GM23338 (cell line): Measurements from ENCODE around the gene THSD7A. TPM values are rescaled to one million over a fixed set of nuclear protein-coding genes. Genes with fewer than 3 reads are reported as not detected.
A peak's percentile ranks its signal among the peaks of the same experiment; 100 is the strongest.

Source experiments
- ATAC-seq: fragments of 200-7000 bp; cut with Tn5 transposase; 3 replicates; pipeline ENCODE4 v1.9.1; 2020
- DNase-seq: peaks from one replicate; pipeline ENCODE4 v3.0.0-alpha.2; 2015; ENCODE audit warnings: low spot score
- H2AFZ ChIP-seq: fragments of 200-600 bp; sonication (generic); 2 replicates; pipeline ENCODE4 v1.8.0; 2016; ENCODE audit warnings: antibody characterized with exemption, mild to moderate bottlenecking, moderate library complexity
- H3F3A ChIP-seq: fragments of 200-600 bp; sonication (generic); replicated peaks from 2 replicates; pipeline ENCODE4 v1.8.0; 2017; ENCODE audit warnings: antibody characterized with exemption, mixed run types, low read depth
- H3K27ac ChIP-seq: fragments of 200-600 bp; sonication (generic); 2 replicates; pipeline ENCODE4 v1.6.1; 2016; ENCODE audit warnings: low read depth
- H3K27me3 ChIP-seq: fragments of 200-600 bp; sonication (generic); 2 replicates; pipeline ENCODE4 v1.8.0; 2016; ENCODE audit warnings: mild to moderate bottlenecking, mixed run types, moderate library complexity; ENCODE audit not compliant: insufficient read depth
- H3K36me3 ChIP-seq: fragments of 200-600 bp; sonication (generic); 2 replicates; pipeline ENCODE4 v1.8.0; 2016; ENCODE audit warnings: mild to moderate bottlenecking; ENCODE audit not compliant: insufficient read depth
- H3K4me1 ChIP-seq: fragments of 200-600 bp; sonication (generic); 2 replicates; pipeline ENCODE4 v1.8.0; 2016; ENCODE audit warnings: mild to moderate bottlenecking, moderate library complexity; ENCODE audit not compliant: insufficient read depth
- H3K4me2 ChIP-seq: fragments of 200-600 bp; sonication (generic); 2 replicates; pipeline ENCODE4 v1.7.1; 2017; ENCODE audit warnings: mixed run types
- H3K4me3 ChIP-seq: fragments of 200-600 bp; sonication (generic); 2 replicates; pipeline ENCODE4 v1.6.1; 2016; ENCODE audit warnings: mixed run types
- H3K79me2 ChIP-seq: fragments of 200-600 bp; sonication (generic); replicated peaks from 2 replicates; pipeline ENCODE4 v1.8.0; 2017; ENCODE audit warnings: mild to moderate bottlenecking; ENCODE audit not compliant: insufficient read depth
- H3K9me2 ChIP-seq: fragments of 200-600 bp; sonication (generic); 2 replicates; pipeline ENCODE4 v1.8.0; 2017; ENCODE audit not compliant: insufficient read depth
- H4K20me1 ChIP-seq: fragments of 200-600 bp; sonication (generic); replicated peaks from 2 replicates; pipeline ENCODE4 v1.8.0; 2017; ENCODE audit warnings: mild to moderate bottlenecking; ENCODE audit not compliant: insufficient read depth
- H3K27ac Mint-ChIP-seq: 2 replicates; pipeline ENCODE4 v1.8.0; 2020; ENCODE audit warnings: inconsistent platforms, mild to moderate bottlenecking, moderate library complexity, mixed read lengths
- H3K27me3 Mint-ChIP-seq: 3 replicates; pipeline ENCODE4 v1.8.0; 2022; ENCODE audit warnings: low read depth, mild to moderate bottlenecking, moderate library complexity, mixed read lengths, inconsistent platforms; ENCODE audit not compliant: insufficient read depth, poor library complexity
- H3K36me3 Mint-ChIP-seq: 3 replicates; pipeline ENCODE4 v1.8.0; 2021; ENCODE audit warnings: low read depth, mild to moderate bottlenecking, inconsistent platforms, moderate library complexity, mixed read lengths
- H3K4me1 Mint-ChIP-seq: 3 replicates; pipeline ENCODE4 v1.8.0; 2020; ENCODE audit warnings: mild to moderate bottlenecking, inconsistent platforms, mixed read lengths
- H3K4me3 Mint-ChIP-seq: 3 replicates; pipeline ENCODE4 v1.8.0; 2021; ENCODE audit warnings: moderate library complexity, mild to moderate bottlenecking, inconsistent platforms, mixed read lengths
- H3K9me3 Mint-ChIP-seq: 3 replicates; pipeline ENCODE4 v1.8.0; 2020; ENCODE audit warnings: moderate library complexity, mild to moderate bottlenecking, inconsistent platforms, mixed read lengths
- CREB1 ChIP-seq: fragments of 250-450 bp; sonication (Bioruptor Pico); IDR thresholded peaks from 2 replicates; pipeline ENCODE4 v1.5.0; 2020; ENCODE audit warnings: low read depth, mild to moderate bottlenecking, moderate library complexity
- EZH2 ChIP-seq: fragments of 200-600 bp; sonication (generic); IDR thresholded peaks from one replicate; pipeline ENCODE4 v1.8.0; 2017; ENCODE audit warnings: antibody characterized with exemption, mild to moderate bottlenecking, low read depth; ENCODE audit not compliant: unreplicated experiment
- EZH2phosphoT487 ChIP-seq: fragments of 200-600 bp; sonication (generic); IDR thresholded peaks from one replicate; pipeline ENCODE4 v1.8.1; 2018; ENCODE audit warnings: antibody characterized with exemption; ENCODE audit not compliant: unreplicated experiment
- JUNB ChIP-seq: IDR thresholded peaks from one replicate; pipeline ENCODE4 v1.6.1; 2016; ENCODE audit warnings: antibody characterized with exemption; ENCODE audit not compliant: unreplicated experiment
- NANOG ChIP-seq: IDR thresholded peaks from 2 replicates; pipeline ENCODE4 v1.6.1; 2016; ENCODE audit warnings: antibody characterized with exemption, borderline replicate concordance
- POLR2AphosphoS5 ChIP-seq: IDR thresholded peaks from 2 replicates; pipeline ENCODE4 v1.6.1; 2016; ENCODE audit warnings: antibody characterized with exemption, low read depth
- STAT1 ChIP-seq: IDR thresholded peaks from one replicate; pipeline ENCODE4 v1.6.1; 2016; ENCODE audit warnings: antibody characterized with exemption; ENCODE audit not compliant: unreplicated experiment
- ZNF114 ChIP-seq: fragments of 250-450 bp; sonication (Bioruptor Pico); IDR thresholded peaks from 2 replicates; pipeline ENCODE4 v1.5.0; 2020; ENCODE audit warnings: mild to moderate bottlenecking, moderate library complexity
- ZNF331 ChIP-seq: fragments of 250-450 bp; sonication (Bioruptor Pico); IDR thresholded peaks from 2 replicates; pipeline ENCODE4 v1.5.0; 2020; ENCODE audit warnings: low read depth, mild to moderate bottlenecking, moderate library complexity
- polyA plus RNA-seq: library from polyadenylated mRNA; unstranded; fragments of >200 nt; fragmentation: Nextera tagmentation; extraction: Ambion mirVana; gene quantifications from 2 replicates; pipeline ENCODE4 v1.2.1, GENCODE V29; 2016
- total RNA-seq: library from RNA; depleted of rRNA; stranded (reverse); fragments of >200 nt; shearing (Covaris generic); gene quantifications from 2 replicates; pipeline ENCODE4 v1.2.3, GENCODE V29; 2014
- TF ChIP-seq, protein P1 (sequence below), 2 experiments: fragments of 200-600 bp in 1 of 2; sonication (generic) in 1 of 2; conservative IDR thresholded peaks; 2 replicates each; pipeline versions ENCODE4 v1.5.1 to v1.6.1; 2016 to 2017; ENCODE audit warnings: antibody characterized with exemption in 2 of 2, low read depth in 2 of 2, mild to moderate bottlenecking in 2 of 2, moderate library complexity in 1 of 2
- TF ChIP-seq, protein P2 (sequence below): IDR thresholded peaks from 2 replicates; pipeline ENCODE4 v1.6.1; 2016; ENCODE audit warnings: antibody characterized with exemption
- TF ChIP-seq, protein P3 (sequence below): fragments of 250-450 bp; sonication (Bioruptor Pico); IDR thresholded peaks from 2 replicates; pipeline ENCODE4 v1.5.0; 2020; ENCODE audit warnings: mild to moderate bottlenecking, moderate library complexity

Gene THSD7A
- total and polyA plus RNA-seq, 2 experiments from 2014 or later, result 1.3 to 2.1 TPM

DNA sequence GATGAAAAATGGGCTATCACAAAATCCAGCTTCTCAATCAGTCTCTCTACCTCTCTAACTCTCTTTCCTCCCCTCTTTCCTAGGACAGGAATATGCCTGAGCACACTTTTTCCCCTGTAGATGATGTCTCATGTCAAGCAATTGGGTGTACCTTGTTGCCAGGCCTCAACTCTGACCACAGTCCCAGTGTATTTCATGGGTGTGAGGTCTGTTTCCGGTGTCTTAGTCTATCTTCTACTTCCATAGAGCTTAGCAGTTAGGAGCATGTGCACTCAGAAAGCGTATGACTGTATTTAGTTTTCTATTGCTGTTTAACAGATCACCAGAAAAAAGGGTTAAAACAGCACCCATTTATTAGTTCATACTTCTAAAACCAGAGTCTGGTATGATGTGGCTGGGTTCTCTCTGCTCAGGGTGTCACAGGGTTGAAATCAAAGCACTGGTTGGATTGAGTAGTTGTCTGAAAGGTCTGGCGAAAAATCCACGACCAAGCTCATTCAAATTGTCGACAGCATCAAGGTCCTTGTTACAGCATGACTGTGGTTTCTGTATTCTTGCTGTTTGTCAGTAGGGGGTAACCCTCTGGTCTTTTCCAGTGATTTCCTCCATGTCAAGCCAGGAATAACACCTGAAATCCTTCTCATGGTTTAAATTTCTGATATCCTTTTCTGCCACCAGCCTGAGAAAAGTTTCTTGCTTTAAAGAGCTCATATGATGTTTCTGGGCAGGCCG lies 130.0 kb downstream of the THSD7A start:
- no peaks in the 10 kb centered on the region for H3K4me1 ChIP-seq
- H3F3A ChIP-seq, result no peaks in the 10 kb centered on the region
- H3K9me2 ChIP-seq, result no peaks in the 10 kb centered on the region
- ATAC-seq (peak; percentile 66), DNase-seq (peak; percentile 40)
- no peaks in the 10 kb centered on the region for H3K27me3 ChIP-seq
- H4K20me1 ChIP-seq, result no peaks in the 10 kb centered on the region
- Mint-ChIP-seq H3K36me3 (no peaks in the 10 kb centered on the region), H3K27me3 (no peaks in the 10 kb centered on the region), H3K4me1 (peaks cover 9% of the 10 kb centered on the region; the same call in 2 of the 3 replicates), H3K9me3 (no peaks in the 10 kb centered on the region), H3K27ac (peak overlapping the region; percentile 40; the same call in 1 of the 2 replicates), H3K4me3 (no peak overlapping the region)
- H3K79me2 ChIP-seq, result no peaks in the 10 kb centered on the region
- no peak overlapping the region for H3K27ac ChIP-seq
- H3K36me3 ChIP-seq, result no peaks in the 10 kb centered on the region
- H2AFZ ChIP-seq, result peak overlapping the region; percentile 25; the same call in 1 of the 2 replicates
- no peak overlapping the region for H3K4me2 ChIP-seq
- TF ChIP-seq POLR2AphosphoS5 (no peak), EZH2 (no peak), STAT1 (no peak), EZH2phosphoT487 (no peak), ZNF114 (CRISPR knock-in tag) (no peak), NANOG (no peak), CREB1 (CRISPR knock-in tag) (no peak), ZNF331 (CRISPR knock-in tag) (no peak), JUNB (no peak)
- TF ChIP-seq, protein P1, sequence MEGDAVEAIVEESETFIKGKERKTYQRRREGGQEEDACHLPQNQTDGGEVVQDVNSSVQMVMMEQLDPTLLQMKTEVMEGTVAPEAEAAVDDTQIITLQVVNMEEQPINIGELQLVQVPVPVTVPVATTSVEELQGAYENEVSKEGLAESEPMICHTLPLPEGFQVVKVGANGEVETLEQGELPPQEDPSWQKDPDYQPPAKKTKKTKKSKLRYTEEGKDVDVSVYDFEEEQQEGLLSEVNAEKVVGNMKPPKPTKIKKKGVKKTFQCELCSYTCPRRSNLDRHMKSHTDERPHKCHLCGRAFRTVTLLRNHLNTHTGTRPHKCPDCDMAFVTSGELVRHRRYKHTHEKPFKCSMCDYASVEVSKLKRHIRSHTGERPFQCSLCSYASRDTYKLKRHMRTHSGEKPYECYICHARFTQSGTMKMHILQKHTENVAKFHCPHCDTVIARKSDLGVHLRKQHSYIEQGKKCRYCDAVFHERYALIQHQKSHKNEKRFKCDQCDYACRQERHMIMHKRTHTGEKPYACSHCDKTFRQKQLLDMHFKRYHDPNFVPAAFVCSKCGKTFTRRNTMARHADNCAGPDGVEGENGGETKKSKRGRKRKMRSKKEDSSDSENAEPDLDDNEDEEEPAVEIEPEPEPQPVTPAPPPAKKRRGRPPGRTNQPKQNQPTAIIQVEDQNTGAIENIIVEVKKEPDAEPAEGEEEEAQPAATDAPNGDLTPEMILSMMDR (conservative IDR thresholded peaks at IDR 0.05; ENCODE audit: low read depth in 2 of 2), result no peak
- TF ChIP-seq, protein P2, sequence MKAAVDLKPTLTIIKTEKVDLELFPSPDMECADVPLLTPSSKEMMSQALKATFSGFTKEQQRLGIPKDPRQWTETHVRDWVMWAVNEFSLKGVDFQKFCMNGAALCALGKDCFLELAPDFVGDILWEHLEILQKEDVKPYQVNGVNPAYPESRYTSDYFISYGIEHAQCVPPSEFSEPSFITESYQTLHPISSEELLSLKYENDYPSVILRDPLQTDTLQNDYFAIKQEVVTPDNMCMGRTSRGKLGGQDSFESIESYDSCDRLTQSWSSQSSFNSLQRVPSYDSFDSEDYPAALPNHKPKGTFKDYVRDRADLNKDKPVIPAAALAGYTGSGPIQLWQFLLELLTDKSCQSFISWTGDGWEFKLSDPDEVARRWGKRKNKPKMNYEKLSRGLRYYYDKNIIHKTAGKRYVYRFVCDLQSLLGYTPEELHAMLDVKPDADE, result no peak
- TF ChIP-seq, protein P3, sequence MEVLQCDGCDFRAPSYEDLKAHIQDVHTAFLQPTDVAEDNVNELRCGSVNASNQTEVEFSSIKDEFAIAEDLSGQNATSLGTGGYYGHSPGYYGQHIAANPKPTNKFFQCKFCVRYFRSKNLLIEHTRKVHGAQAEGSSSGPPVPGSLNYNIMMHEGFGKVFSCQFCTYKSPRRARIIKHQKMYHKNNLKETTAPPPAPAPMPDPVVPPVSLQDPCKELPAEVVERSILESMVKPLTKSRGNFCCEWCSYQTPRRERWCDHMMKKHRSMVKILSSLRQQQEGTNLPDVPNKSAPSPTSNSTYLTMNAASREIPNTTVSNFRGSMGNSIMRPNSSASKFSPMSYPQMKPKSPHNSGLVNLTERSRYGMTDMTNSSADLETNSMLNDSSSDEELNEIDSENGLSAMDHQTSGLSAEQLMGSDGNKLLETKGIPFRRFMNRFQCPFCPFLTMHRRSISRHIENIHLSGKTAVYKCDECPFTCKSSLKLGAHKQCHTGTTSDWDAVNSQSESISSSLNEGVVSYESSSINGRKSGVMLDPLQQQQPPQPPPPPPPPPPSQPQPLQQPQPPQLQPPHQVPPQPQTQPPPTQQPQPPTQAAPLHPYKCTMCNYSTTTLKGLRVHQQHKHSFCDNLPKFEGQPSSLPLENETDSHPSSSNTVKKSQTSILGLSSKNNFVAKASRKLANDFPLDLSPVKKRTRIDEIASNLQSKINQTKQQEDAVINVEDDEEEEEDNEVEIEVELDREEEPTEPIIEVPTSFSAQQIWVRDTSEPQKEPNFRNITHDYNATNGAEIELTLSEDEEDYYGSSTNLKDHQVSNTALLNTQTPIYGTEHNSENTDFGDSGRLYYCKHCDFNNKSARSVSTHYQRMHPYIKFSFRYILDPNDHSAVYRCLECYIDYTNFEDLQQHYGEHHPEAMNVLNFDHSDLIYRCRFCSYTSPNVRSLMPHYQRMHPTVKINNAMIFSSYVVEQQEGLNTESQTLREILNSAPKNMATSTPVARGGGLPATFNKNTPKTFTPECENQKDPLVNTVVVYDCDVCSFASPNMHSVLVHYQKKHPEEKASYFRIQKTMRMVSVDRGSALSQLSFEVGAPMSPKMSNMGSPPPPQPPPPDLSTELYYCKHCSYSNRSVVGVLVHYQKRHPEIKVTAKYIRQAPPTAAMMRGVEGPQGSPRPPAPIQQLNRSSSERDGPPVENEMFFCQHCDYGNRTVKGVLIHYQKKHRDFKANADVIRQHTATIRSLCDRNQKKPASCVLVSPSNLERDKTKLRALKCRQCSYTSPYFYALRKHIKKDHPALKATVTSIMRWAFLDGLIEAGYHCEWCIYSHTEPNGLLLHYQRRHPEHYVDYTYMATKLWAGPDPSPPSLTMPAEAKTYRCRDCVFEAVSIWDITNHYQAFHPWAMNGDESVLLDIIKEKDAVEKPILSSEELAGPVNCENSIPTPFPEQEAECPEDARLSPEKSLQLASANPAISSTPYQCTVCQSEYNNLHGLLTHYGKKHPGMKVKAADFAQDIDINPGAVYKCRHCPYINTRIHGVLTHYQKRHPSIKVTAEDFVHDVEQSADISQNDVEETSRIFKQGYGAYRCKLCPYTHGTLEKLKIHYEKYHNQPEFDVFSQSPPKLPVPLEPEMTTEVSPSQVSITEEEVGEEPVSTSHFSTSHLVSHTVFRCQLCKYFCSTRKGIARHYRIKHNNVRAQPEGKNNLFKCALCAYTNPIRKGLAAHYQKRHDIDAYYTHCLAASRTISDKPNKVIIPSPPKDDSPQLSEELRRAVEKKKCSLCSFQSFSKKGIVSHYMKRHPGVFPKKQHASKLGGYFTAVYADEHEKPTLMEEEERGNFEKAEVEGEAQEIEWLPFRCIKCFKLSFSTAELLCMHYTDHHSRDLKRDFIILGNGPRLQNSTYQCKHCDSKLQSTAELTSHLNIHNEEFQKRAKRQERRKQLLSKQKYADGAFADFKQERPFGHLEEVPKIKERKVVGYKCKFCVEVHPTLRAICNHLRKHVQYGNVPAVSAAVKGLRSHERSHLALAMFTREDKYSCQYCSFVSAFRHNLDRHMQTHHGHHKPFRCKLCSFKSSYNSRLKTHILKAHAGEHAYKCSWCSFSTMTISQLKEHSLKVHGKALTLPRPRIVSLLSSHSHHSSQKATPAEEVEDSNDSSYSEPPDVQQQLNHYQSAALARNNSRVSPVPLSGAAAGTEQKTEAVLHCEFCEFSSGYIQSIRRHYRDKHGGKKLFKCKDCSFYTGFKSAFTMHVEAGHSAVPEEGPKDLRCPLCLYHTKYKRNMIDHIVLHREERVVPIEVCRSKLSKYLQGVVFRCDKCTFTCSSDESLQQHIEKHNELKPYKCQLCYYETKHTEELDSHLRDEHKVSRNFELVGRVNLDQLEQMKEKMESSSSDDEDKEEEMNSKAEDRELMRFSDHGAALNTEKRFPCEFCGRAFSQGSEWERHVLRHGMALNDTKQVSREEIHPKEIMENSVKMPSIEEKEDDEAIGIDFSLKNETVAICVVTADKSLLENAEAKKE, result no peak
- H3K4me3 ChIP-seq, result no peak overlapping the region
